Measurements from ENCODE around the gene DIP2A.

GRCh38 chr21:46442938-46443337 lies 15.8 kb upstream of the DIP2A start:
- no peak for TF ChIP-seq CTCF (IDR thresholded peaks at IDR 0.05)
- no peak for TF ChIP-seq POLR2A (IDR thresholded peaks at IDR 0.05)
